Panc1 (cell line): Measurements from ENCODE around the gene GRIK4. TPM values are rescaled to one million over a fixed set of nuclear protein-coding genes. Genes with fewer than 3 reads are reported as not detected.

Source experiments
- ATAC-seq: fragments of 200-7000 bp; cut with Tn5 transposase; 2 replicates; pipeline ENCODE4 v1.9.1; 2020; ENCODE audit warnings: mild to moderate bottlenecking, moderate library complexity
- BruUV-seq: library from RNA; stranded (reverse); fragments of 400-500 nt; replicated peaks from 2 replicates; lab custom pipeline; 2021; lab: Mats Ljungman, UMichigan
- CTCF ChIA-PET: fragments of 300-600 bp; sonication (Branson Sonifier 250); formaldehyde crosslinking; loops from one replicate; lab custom pipeline; 2022; ENCODE audit warnings: antibody characterized with exemption; lab: Charles Lee
- POLR2A ChIA-PET: fragments of 300-600 bp; sonication (Branson Sonifier 250); formaldehyde crosslinking; loops from one replicate; lab custom pipeline; 2022; ENCODE audit warnings: antibody characterized with exemption; lab: Charles Lee
- DNase-seq: peaks from one replicate; pipeline ENCODE4 v3.0.0-alpha.2; 2010; ENCODE audit warnings: low read depth, low spot score
- H3K27ac ChIP-seq: 2 replicates; pipeline ENCODE4 v1.5.1; 2011; ENCODE audit warnings: mild to moderate bottlenecking, low read length, inconsistent platforms
- H3K27me3 ChIP-seq: fragments of 200-500 bp; sonication (Bioruptor generic); 2 replicates; pipeline ENCODE4 v1.6.0; 2014; ENCODE audit warnings: low read length, inconsistent platforms; ENCODE audit not compliant: control insufficient read depth, insufficient read depth
- H3K36me3 ChIP-seq: fragments of 200-500 bp; sonication (Bioruptor generic); 2 replicates; pipeline ENCODE4 v1.5.1; 2014; ENCODE audit warnings: inconsistent platforms, mild to moderate bottlenecking, low read length, moderate library complexity; ENCODE audit not compliant: control insufficient read depth, insufficient read depth
- H3K4me1 ChIP-seq: 2 replicates; pipeline ENCODE4 v1.5.1; 2011; ENCODE audit warnings: inconsistent platforms, mild to moderate bottlenecking, low read length, moderate library complexity; ENCODE audit not compliant: control insufficient read depth, insufficient read depth
- H3K4me3 ChIP-seq, 2 experiments: 2 replicates each; pipeline ENCODE4 v1.5.1; 2011 to 2012; ENCODE audit warnings: low read depth in 2 of 2, low read length in 2 of 2, mild to moderate bottlenecking in 2 of 2, inconsistent platforms in 1 of 2, moderate library complexity in 1 of 2
- H3K9me3 ChIP-seq: fragments of 200-500 bp; sonication (Bioruptor generic); 2 replicates; pipeline ENCODE4 v1.5.1; 2014; ENCODE audit warnings: low read depth, mild to moderate bottlenecking, inconsistent platforms, low read length, moderate library complexity; ENCODE audit not compliant: control insufficient read depth, insufficient read depth
- CTCF ChIP-seq: fragments of 450-650 bp; IDR thresholded peaks from 2 replicates; pipeline ENCODE4 v1.5.1; 2017; ENCODE audit warnings: mild to moderate bottlenecking
- POLR2AphosphoS5 ChIP-seq: IDR thresholded peaks from 2 replicates; pipeline ENCODE4 v1.6.1; 2012; ENCODE audit warnings: mild to moderate bottlenecking, low read depth, low read length, moderate library complexity
- REST ChIP-seq, 2 experiments: IDR thresholded peaks; 2 replicates each; pipeline ENCODE4 v1.6.1; 2011 to 2012; ENCODE audit warnings: low read depth in 2 of 2, control low read depth in 1 of 2, low read length in 1 of 2, mild to moderate bottlenecking in 1 of 2, moderate library complexity in 1 of 2; ENCODE audit not compliant: insufficient read depth in 1 of 2
- SIN3A ChIP-seq: IDR thresholded peaks from 2 replicates; pipeline ENCODE4 v1.6.1; 2012; ENCODE audit warnings: low read depth, mild to moderate bottlenecking, low read length, moderate library complexity, borderline replicate concordance; ENCODE audit not compliant: insufficient read depth
- TCF7L2 ChIP-seq: IDR thresholded peaks from 2 replicates; pipeline ENCODE4 v1.6.1; 2011; ENCODE audit warnings: mild to moderate bottlenecking, low read depth, low read length, inconsistent platforms
- in situ Hi-C: cut with HindIII; loops from 2 replicates; pipeline ENCODE4 v1.10.0; 2016; ENCODE audit warnings: low sequenced_read_pairs, low pct_unique_long_range_greater_than_20kb
- intact Hi-C: fragments of 100-400 bp; cut with micrococcal nuclease; formaldehyde crosslinking; loops from one replicate; pipeline ENCODE4 v1.10.0; 2022; ENCODE audit not compliant: unreplicated experiment
- total RNA-seq: library from RNA; stranded (reverse); gene quantifications from one replicate; pipeline ENCODE4 v1.2.1, GENCODE V29; 2021; ENCODE audit not compliant: unreplicated experiment

Gene GRIK4
- total RNA-seq, 1 experiment from 2014 or later, result 0.62 TPM

- Histone ChIP-seq H3K36me3 (no peaks in the 10 kb centered on the region), H3K4me1 (no peaks in the 10 kb centered on the region), H3K9me3 (no peaks in the 10 kb centered on the region), H3K27ac (no peak overlapping the region), H3K4me3 (no peak overlapping the region), H3K27me3 (no peaks in the 10 kb centered on the region)
- DNase-seq, result no peak
- TF ChIP-seq SIN3A, result no peak
- no peak for TF ChIP-seq POLR2AphosphoS5
- TF ChIP-seq TCF7L2, result no peak
- TF ChIP-seq REST (IDR thresholded peaks at IDR 0.05; ENCODE audit: insufficient read depth in 1 of 2, low read depth in 2 of 2, low read length in 1 of 2), result no peak
- TF ChIP-seq CTCF, result no peak
- intact Hi-C loops (no loop called here), in situ Hi-C loops (no loop called here)
- no peak for ATAC-seq
- ChIA-PET POLR2A (interaction anchor here (0.6 kb wide), 1 partner anchor 26 kb away, joined by 7 read pairs; no protein-coding TSS in a partner anchor), CTCF (no interaction called here)
- no TSS peak for BruUV-seq
Observed at GRCh38 chr11:120601536-120601935, 90.0 kb downstream of the GRIK4 start.

GRCh38 chr11:120603071-120603470 lies 91.5 kb downstream of the GRIK4 start:
- ATAC-seq (no peak), DNase-seq (no peak)
- CTCF ChIA-PET, result no interaction called here
- in situ Hi-C loops, result no loop called here
- H3K27me3 ChIP-seq, result no peaks in the 10 kb centered on the region
- intact Hi-C loops, result no loop called here
- BruUV-seq, result no TSS peak
- no peak for TF ChIP-seq TCF7L2
- no peak for TF ChIP-seq SIN3A
- no peak for TF ChIP-seq CTCF
- TF ChIP-seq POLR2AphosphoS5, result no peak
- TF ChIP-seq REST (IDR thresholded peaks at IDR 0.05; ENCODE audit: insufficient read depth in 1 of 2, low read depth in 2 of 2, low read length in 1 of 2), result no peak
- POLR2A ChIA-PET, result no interaction called here
- H3K27ac ChIP-seq, result no peak overlapping the region
- H3K9me3 ChIP-seq, result no peaks in the 10 kb centered on the region
- H3K4me3 ChIP-seq, result no peak overlapping the region
- no peaks in the 10 kb centered on the region for H3K4me1 ChIP-seq
- no peaks in the 10 kb centered on the region for H3K36me3 ChIP-seq
